LNCaP clone FGC (cell line): ENCODE data around the gene SLC8A1.

Experiments
- DNase-seq: peaks from one replicate; pipeline ENCODE4 v3.0.0-alpha.2; 2011; ENCODE audit warnings: low read depth
- H3K4me3 ChIP-seq: 2 replicates; pipeline ENCODE4 v1.5.1; 2011; ENCODE audit warnings: mild to moderate bottlenecking, low read depth, low read length, control low read depth
- CTCF ChIP-seq: IDR thresholded peaks from 2 replicates; pipeline ENCODE4 v1.5.1; 2012; ENCODE audit warnings: mild to moderate bottlenecking; ENCODE audit not compliant: control insufficient read depth, insufficient read depth; ENCODE audit errors: extremely low read depth

The SLC8A1 gene

DNA sequence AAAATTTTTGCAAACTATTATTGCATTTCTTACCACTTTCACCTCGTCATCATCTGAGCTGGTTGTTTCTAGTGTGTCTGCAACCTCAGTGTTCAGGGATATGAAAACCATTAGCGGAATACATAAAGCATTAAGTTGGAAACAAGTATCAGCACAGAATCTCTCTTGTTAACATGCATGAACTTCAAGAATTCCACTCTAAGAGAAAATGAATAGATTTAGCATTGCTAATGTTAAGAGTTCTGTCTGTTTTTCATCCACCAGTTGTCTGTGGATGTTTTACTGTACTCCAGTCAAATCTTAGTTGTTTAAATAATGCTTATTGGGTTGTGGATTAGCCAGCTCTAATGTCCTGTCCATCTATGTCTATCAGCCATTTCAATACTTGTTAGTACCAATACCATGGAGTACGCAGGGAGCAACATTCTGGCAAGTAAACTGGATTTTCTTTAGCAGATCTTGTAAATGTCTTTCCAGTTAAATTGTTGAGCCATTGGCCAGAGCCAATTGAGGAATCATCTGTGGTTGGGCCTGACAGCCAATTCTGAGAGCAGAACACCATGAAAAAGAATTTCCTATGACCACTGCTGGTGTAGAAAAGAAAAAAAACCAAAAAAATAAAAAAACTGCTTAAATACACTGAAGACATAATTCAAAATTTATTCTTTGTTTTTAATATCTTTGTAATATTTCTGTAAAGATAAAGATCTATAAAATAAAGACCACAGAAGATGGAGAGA is 82.5 kb downstream of the SLC8A1 start:
- no peak for TF ChIP-seq CTCF
- no peak for DNase-seq
- H3K4me3 ChIP-seq, result no peak overlapping the region

DNA sequence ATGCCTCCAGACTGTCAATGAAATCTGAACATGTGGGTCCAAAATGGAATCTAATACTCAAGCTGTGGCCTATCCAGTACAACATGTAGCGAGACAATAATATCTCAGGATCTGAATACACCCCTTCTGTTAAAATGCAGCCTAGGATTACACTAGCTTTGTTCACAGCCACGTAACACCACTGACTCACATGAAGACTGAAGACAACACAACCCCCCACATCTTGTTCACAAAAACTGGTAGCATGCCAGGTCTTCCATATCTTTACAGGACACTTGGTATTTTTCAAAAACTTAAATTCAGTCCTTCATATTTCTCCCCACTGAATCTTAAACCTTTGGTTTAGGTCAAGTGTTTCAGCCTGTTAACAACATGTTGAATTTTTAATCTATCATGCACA is 84.2 kb downstream of the SLC8A1 start:
- H3K4me3 ChIP-seq, result no peak overlapping the region
- no peak for DNase-seq
- TF ChIP-seq CTCF, result no peak

GRCh38 chr2:40367032-40367431 is 84.9 kb downstream of the SLC8A1 start:
- H3K4me3 ChIP-seq, result no peak overlapping the region
- no peak for DNase-seq
- TF ChIP-seq CTCF, result no peak

DNA sequence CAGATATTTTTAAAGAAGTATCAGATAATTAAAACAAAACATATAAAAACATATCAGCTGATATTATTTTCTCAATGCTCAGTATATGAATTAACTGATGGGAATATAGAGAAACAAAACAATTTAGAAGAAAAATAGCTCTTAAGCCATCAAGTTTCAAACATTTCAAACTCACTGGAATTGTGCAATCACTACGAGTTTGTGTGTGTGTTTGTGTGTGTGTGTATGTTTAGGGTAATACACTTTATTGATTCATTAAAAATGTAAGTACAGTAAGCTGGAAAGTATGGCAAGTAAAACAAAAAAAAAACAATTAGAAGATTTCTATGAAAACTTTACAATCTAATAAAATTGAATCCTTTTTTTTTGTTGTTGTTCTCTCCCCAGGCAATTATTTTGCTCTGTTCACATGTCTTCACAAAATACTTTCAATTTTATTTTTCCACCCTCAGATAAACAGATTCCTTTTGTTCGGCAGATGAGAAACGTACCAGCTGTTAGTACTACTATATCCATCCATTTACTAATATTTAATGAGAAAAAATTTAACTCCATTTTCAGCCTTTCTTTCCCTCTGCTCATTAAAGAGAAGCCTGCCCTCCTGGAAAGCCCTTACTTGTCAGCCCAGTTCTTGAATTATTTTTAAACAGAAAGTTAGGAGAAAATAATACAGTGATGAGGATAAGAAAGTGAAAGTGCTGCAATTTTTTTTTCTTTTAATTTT is 87.6 kb downstream of the SLC8A1 start:
- H3K4me3 ChIP-seq, result no peak overlapping the region
- TF ChIP-seq CTCF, result no peak
- DNase-seq, result no peak

GRCh38 chr2:40363631-40364030 is 88.3 kb downstream of the SLC8A1 start:
- H3K4me3 ChIP-seq, result no peak overlapping the region
- no peak for DNase-seq
- TF ChIP-seq CTCF, result no peak

- no peak for DNase-seq
- no peak overlapping the region for H3K4me3 ChIP-seq
- TF ChIP-seq CTCF, result no peak
These were observed 88.7 kb downstream of the SLC8A1 start for GRCh38 chr2:40363231-40363630.
